NT2/D1 (cell line): ENCODE measurements around the gene USP12.
"Not testable (repeated sequence)": the region's sequence is repeated elsewhere in the genome, so short reads cannot be mapped to it uniquely, and the experiment has no call there.

ENCODE experiments used
- DNase-seq: peaks from one replicate; pipeline ENCODE4 v3.0.0-alpha.2; 2011; ENCODE audit warnings: low read depth, low spot score
- H3K27me3 ChIP-seq: 2 replicates; pipeline ENCODE4 v1.6.0; 2011; ENCODE audit warnings: mild to moderate bottlenecking; ENCODE audit not compliant: insufficient read length, insufficient read depth
- H3K36me3 ChIP-seq: 2 replicates; pipeline ENCODE4 v1.6.1; 2011; ENCODE audit warnings: mild to moderate bottlenecking, low read length, mixed read lengths; ENCODE audit not compliant: insufficient read depth, insufficient read length
- H3K4me1 ChIP-seq: 2 replicates; pipeline ENCODE4 v1.5.1; 2011; ENCODE audit not compliant: insufficient read depth, insufficient read length
- H3K4me3 ChIP-seq: 2 replicates; pipeline ENCODE4 v1.5.1; 2011; ENCODE audit warnings: low read depth; ENCODE audit not compliant: insufficient read length
- H3K9ac ChIP-seq: 2 replicates; pipeline ENCODE4 v1.6.0; 2011; ENCODE audit warnings: low read depth; ENCODE audit not compliant: insufficient read length
- H3K9me3 ChIP-seq: 2 replicates; pipeline ENCODE4 v1.5.1; 2011; ENCODE audit warnings: mild to moderate bottlenecking, low read length; ENCODE audit not compliant: insufficient read depth
- SUZ12 ChIP-seq: IDR thresholded peaks from 2 replicates; pipeline ENCODE4 v1.6.1; 2011; ENCODE audit not compliant: insufficient read length, insufficient read depth; ENCODE audit errors: extremely low read depth
- YY1 ChIP-seq: IDR thresholded peaks from 2 replicates; pipeline ENCODE4 v1.6.1; 2011; ENCODE audit not compliant: insufficient read length, insufficient read depth
- ZNF274 ChIP-seq: IDR thresholded peaks from 2 replicates; pipeline ENCODE4 v1.6.1; 2011; ENCODE audit warnings: mild to moderate bottlenecking, low read depth, low read length

USP12 gene

DNA sequence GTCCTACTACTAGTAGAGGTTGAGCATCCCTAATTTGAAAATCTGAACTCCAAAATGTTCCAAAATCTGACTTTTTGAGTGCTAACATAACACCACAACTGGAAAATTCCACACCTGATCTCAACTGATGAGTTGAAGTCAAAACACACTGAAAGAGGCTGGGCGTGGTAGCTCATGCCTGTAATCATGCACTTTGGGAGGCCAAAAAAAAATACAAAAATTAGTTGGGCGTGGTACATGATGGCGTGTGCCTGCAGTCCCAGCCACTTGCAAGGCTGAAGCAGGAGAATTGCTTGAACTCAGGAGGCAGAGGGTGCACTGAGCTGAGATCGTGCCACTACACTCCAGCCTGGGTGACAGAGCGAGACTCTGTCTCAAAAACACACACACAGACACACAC is 29.9 kb downstream of the USP12 start:
- Histone ChIP-seq H3K27me3 (no peaks in the 10 kb centered on the region), H3K9ac (no peak overlapping the region), H3K4me1 (no peaks in the 10 kb centered on the region), H3K9me3 (peaks cover 5% of the 10 kb centered on the region; the same call in 1 of the 2 replicates), H3K36me3 (no peaks in the 10 kb centered on the region), H3K4me3 (no peak overlapping the region)
- TF ChIP-seq YY1 (no peak), SUZ12 (no peak), ZNF274 (no peak)
- no peak for DNase-seq

DNA sequence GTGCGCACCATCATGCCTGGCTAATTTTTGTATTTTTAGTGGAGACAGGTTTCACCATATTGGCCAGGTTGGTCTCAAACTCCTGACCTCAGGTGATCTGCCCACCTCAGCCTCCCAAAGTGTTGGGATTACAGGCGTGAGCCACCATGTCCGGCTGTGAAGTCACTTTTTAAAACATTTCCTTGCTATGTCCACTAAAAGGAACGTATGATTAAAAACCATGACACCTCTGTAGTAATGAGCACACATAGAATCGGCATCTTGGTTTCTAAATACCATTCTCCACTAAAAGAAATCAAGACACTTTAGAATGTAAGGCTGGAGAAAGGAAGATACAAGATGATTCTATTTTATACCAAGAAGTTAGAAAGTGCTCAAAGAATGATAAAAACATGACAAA is 30.5 kb downstream of the USP12 start:
- not testable (repeated sequence) for H3K9ac ChIP-seq, H3K4me1 ChIP-seq, H3K4me3 ChIP-seq, H3K36me3 ChIP-seq, H3K27me3 ChIP-seq, H3K9me3 ChIP-seq, DNase-seq

DNA sequence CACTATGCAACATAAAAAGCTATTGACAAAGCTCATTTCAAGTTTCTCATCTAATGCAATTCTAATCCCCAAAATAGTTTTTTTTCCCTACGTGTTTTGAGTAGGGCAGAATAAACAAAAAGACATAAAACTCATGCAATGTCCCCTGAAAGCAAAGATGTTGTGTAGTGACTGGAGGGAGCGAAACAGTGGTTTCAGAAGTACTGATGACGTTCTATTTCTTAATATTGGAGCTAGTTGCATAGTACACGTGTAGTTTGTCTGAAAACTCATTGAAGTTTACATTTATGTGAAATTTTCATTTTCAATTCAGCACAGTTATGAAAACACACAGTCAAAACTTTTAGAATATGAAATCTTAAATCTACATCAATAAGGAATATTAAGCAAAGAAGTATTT is 31.6 kb downstream of the USP12 start:
- H3K9me3 ChIP-seq = peaks cover 5% of the 10 kb centered on the region; the same call in 1 of the 2 replicates
- no peak overlapping the region for H3K9ac ChIP-seq
- no peak for DNase-seq
- H3K4me1 ChIP-seq = no peaks in the 10 kb centered on the region
- TF ChIP-seq SUZ12 = no peak
- no peak for TF ChIP-seq YY1
- TF ChIP-seq ZNF274 = no peak
- H3K36me3 ChIP-seq = no peaks in the 10 kb centered on the region
- H3K4me3 ChIP-seq = no peak overlapping the region
- H3K27me3 ChIP-seq = no peaks in the 10 kb centered on the region

DNA sequence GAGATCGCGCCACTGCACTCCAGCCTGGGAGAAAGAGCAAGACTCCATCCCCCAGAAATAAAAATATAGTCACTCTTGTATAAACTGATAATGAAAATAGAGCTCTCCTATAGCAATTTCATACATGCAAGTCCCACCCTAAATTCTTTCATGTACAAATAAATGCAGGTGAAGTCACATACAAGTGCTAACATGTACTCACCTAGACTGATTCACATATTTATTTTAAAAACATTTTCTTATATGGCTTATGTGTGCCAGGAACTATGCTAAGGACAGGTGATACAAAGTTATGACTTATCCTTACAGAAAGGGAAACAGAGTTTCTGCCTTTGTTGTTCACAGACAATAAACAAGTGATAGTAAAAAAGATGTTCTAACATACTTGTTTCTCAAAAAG is 32.0 kb downstream of the USP12 start:
- DNase-seq = no peak
- Histone ChIP-seq H3K4me1 (no peaks in the 10 kb centered on the region), H3K36me3 (no peaks in the 10 kb centered on the region), H3K27me3 (no peaks in the 10 kb centered on the region), H3K9ac (no peak overlapping the region), H3K4me3 (no peak overlapping the region), H3K9me3 (peaks cover 5% of the 10 kb centered on the region; the same call in 1 of the 2 replicates)
- TF ChIP-seq SUZ12 (no peak), ZNF274 (no peak), YY1 (no peak)

DNA sequence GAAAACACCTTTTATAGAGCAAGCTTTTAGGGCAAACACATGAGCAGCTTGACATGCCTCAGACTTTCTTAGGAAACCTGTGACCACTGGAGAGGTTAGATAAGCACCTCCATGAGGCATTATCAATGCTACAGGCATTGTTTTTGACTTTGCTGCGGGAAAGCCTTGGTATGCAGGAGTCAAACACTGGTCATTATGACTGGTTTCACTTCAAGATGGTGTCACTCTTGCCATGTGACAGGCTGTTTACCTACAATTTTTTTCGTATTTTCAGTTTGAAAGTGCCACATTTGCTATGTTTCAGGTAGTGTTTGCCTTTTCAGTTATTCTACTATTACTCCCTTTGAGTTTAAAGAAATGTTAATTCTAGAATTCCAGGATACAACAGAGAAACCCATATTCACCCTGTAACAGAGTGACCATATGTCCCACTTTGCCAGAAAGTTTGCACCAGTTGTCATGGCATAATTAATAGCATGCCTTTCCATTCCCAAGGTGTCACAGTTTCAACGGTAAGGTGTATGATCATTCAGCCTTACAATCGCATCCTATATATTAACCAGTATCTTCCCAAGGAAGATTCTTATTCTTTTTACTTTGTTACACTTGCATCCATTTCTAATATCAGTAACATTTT is 33.0 kb downstream of the USP12 start:
- no peak for DNase-seq
- no peak overlapping the region for H3K4me3 ChIP-seq
- no peaks in the 10 kb centered on the region for H3K27me3 ChIP-seq
- no peaks in the 10 kb centered on the region for H3K4me1 ChIP-seq
- no peak overlapping the region for H3K9ac ChIP-seq
- no peak for TF ChIP-seq YY1
- TF ChIP-seq ZNF274 = no peak
- TF ChIP-seq SUZ12 = no peak
- H3K9me3 ChIP-seq = peaks cover 5% of the 10 kb centered on the region; the same call in 1 of the 2 replicates
- no peaks in the 10 kb centered on the region for H3K36me3 ChIP-seq

DNA sequence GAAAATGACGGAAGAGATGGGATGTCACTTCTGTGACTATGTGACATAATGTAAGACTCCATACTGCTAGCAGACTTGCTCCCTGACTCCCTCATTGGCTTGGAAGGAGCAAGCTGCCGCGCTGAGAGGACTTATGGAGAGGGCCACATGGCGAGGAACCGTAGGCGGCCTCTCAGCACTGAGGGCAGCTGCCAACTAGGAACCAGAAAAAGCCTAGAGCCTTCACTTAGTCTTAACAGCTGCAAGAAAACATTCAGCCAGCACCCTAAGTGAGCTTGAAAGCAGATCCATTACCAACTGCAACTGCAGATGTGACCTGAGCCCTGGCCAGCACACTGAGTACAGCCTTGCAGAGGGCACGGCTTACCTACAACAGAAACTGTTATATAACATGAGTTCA is 33.9 kb downstream of the USP12 start:
- no peaks in the 10 kb centered on the region for H3K4me1 ChIP-seq

DNA sequence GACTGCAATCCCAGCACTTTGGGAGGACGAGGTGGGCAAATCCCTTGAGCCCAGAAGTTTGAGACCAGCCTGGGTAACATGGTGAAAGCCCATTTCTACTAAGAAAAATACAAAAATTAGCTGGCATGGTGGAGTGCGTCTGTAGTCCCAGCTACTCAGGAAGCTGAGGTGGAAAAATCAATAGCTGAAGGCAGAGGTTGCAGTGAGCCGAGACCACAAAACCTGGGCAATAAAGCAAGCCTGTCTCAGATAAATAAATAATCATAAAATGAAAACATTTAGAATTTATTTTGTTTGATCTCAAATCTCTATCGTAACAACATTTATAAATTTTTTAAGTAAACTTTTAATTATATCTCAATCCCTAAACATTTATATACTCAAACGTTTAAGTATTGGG is 36.6 kb downstream of the USP12 start:
- Histone ChIP-seq H3K9me3 (no peaks in the 10 kb centered on the region), H3K27me3 (no peaks in the 10 kb centered on the region), H3K36me3 (no peaks in the 10 kb centered on the region), H3K4me3 (no peak overlapping the region), H3K4me1 (no peaks in the 10 kb centered on the region), H3K9ac (no peak overlapping the region)
- no peak for DNase-seq
- TF ChIP-seq SUZ12 (no peak), ZNF274 (no peak)

More for the DNA sequence above, 33.9 kb downstream of the USP12 start:
- TF ChIP-seq SUZ12 (no peak), YY1 (no peak), ZNF274 (no peak)
- Histone ChIP-seq H3K9me3 (peaks cover 5% of the 10 kb centered on the region; the same call in 1 of the 2 replicates), H3K9ac (no peak overlapping the region), H3K36me3 (no peaks in the 10 kb centered on the region), H3K27me3 (no peaks in the 10 kb centered on the region), H3K4me3 (no peak overlapping the region)
- no peak for DNase-seq

DNA sequence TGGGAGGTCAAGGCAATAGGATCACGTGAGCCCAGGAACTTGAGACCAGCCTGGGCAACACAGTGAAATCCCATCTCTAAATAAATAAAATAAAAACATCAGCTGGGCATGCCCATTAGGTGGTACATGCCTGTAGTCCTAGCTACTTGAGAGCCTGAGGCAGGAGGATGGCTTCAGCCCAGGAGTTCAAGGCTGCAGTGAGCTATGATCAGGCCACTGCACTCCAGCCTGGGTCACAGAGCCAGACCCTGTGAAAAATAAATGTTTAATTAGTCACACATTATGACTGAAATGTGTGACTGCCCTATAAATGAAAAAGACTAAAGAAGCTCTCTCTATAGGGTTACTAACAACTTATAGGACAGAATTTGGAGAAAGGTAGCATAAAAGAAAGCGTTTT is 37.7 kb downstream of the USP12 start:
- DNase-seq = no peak
- H3K4me3 ChIP-seq = no peak overlapping the region
- H3K36me3 ChIP-seq = no peaks in the 10 kb centered on the region
- H3K4me1 ChIP-seq = no peaks in the 10 kb centered on the region
- H3K9ac ChIP-seq = no peak overlapping the region
- H3K9me3 ChIP-seq = no peaks in the 10 kb centered on the region
- H3K27me3 ChIP-seq = no peaks in the 10 kb centered on the region
- no peak for TF ChIP-seq ZNF274
- TF ChIP-seq SUZ12 = no peak
- no peak for TF ChIP-seq YY1
